ENCODE data around the gene DOCK4.
"Not testable (repeated sequence)": the region's sequence is repeated elsewhere in the genome, so short reads cannot be mapped to it uniquely, and the experiment has no call there.

The DOCK4 gene

GRCh38 chr7:111937163-111937562 lies 269.0 kb downstream of the DOCK4 start:
- no peak for DNase-seq

GRCh38 chr7:111933609-111934008 lies 272.6 kb downstream of the DOCK4 start:
- no peak for DNase-seq

DNA sequence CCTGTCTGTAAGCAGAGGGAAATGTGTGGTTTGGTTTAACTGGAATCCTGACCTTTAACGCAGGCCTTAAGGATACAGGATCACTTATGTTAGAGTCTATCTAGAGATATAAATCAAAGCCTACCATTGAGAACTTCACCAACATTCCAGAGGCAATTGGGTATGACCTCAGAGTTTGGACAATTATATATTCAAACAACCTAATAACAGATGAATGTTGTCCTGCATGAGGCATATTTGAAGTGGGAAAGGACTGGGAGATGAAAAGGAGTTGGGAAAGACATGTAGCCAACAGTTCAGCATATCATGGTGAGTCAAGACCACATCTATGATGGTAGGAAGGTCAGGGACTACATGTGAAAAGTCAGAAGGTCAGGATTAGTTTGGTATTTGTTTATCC lies 274.2 kb downstream of the DOCK4 start:
- no peak for DNase-seq

- DNase-seq = no peak
Observed at GRCh38 chr7:111931016-111931517, 275.1 kb downstream of the DOCK4 start.

- no peak for DNase-seq
Observed at GRCh38 chr7:111929264-111929663, 276.9 kb downstream of the DOCK4 start.

GRCh38 chr7:111927353-111928019 lies 278.7 kb downstream of the DOCK4 start:
- DNase-seq = no peak

GRCh38 chr7:111920329-111920728 lies 285.9 kb downstream of the DOCK4 start:
- no peak for DNase-seq

GRCh38 chr7:111919631-111920179 lies 286.5 kb downstream of the DOCK4 start:
- DNase-seq = no peak

GRCh38 chr7:111919164-111919563 lies 287.0 kb downstream of the DOCK4 start:
- no peak for DNase-seq

DNA sequence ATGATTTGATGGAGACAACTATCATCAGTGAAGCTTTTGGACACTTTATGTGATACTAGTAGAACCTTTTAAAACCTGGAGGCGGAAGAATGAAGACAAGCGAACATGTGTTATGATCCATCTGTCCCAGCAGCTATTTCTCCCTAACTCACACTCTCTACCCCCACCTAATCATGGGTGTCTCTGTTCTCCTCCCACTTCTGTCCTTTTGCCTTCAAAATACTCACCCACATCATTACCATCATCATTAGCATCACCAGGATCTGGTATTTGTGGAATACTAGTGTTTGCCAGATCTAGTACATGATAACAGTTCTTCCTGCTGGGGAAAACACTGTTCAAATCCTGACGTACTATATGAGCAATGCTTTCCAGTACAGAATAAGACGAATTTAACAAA lies 287.7 kb downstream of the DOCK4 start:
- no peak for DNase-seq

- DNase-seq = not testable (repeated sequence)
Observed at GRCh38 chr7:111917404-111917803, 288.8 kb downstream of the DOCK4 start.

GRCh38 chr7:111914291-111914690 lies 291.9 kb downstream of the DOCK4 start:
- no peak for DNase-seq

GRCh38 chr7:111911166-111911961 lies 294.8 kb downstream of the DOCK4 start:
- DNase-seq = no peak

DNA sequence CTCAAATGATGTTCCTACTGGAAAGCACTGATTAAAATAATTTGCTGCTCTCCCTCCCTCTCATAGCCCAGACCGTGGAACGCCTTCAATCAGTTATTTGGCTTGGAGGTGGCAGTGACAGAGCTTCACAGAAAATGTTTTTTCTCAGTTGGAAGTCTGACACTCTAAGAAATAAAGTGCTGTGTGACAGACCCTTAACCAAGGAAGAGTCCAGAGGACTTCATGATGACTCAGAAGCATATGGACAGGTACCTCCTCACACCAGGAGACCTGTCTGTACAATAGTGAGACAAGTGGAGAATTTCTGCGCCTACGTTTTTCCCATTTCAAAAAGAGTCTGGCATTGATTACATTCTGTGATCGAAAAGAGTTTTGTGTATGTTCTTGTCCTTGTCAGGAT lies 295.5 kb downstream of the DOCK4 start:
- DNase-seq = no peak

- DNase-seq = not testable (repeated sequence)
Observed at GRCh38 chr7:111908673-111909072, 297.5 kb downstream of the DOCK4 start.

DNA sequence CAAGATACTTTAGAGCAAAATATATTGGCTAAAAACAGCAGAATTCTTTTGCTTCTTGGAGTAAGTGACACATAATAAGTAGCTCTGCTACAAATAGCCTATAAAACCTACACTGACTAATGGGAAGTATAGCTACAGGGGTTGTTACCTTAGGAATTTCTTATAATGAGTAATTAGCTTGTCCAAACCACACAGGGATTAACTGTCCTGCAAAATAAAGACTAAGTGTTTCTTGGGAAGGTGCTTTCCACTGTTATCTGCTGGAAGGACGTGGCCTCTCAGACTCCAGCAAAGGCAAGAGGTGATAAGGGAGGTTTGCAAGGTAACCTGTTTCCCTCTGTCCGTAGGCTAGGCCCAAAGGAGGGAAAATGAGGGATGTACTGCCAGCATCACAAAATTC lies 302.4 kb downstream of the DOCK4 start:
- DNase-seq = no peak

DNA sequence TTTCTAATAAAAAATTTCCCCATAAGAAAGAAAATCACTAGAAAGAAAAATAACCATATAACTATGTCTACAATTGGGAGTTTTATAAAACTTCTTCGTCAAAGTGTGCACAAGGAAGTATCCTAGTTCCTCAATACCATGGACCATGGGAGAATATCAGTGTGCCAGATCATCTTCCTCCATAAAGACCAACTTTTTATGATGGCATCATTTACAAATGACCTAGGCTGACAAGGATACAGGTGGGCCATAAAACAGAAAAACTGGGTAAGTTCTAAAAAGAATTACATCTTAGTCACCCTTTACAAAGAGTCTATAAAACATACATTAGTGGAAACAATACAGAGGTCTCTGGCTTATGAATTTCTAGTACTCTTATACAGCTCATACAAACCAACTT lies 303.2 kb downstream of the DOCK4 start:
- DNase-seq = no peak

GRCh38 chr7:111900283-111900682 lies 305.9 kb downstream of the DOCK4 start:
- DNase-seq = no peak

DNA sequence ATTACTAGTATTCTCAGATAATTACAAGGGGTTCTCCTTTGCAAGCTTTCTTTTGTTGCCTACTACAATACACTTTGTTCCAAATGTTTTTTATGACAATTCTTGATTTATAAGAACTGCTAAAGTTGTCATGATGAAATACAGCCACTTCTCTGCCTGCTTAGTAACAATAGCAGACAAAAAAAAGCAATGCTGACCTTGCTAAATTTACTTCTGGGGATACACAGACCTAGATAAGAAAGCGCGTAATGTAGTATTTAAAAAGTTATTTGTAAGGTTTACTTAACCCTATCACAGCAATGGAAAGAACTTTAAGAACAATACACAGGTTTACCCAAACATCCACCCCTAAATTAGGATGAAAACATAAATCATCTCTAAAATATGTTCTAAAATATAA lies 311.1 kb downstream of the DOCK4 start:
- DNase-seq = no peak

DNA sequence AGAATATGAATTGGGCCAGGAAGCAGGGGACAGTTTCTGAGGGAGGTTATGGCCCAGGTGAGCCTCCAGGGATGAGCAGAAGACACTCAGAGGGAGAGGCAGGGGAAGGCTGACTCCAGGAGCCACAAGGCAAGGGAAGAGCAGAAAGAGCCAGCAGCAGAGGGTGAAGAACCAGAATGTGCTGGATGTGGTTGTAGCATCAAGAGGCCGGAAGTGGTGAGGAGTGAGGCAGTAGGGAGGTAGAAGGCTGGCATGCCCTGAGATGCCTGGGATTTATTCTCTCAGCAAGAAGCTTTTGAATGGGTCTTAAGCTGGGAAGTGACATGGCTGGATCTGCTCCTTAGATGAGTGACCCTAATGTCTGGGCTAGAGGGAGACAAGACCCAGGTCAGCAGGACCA lies 311.7 kb downstream of the DOCK4 start:
- no peak for DNase-seq

DNA sequence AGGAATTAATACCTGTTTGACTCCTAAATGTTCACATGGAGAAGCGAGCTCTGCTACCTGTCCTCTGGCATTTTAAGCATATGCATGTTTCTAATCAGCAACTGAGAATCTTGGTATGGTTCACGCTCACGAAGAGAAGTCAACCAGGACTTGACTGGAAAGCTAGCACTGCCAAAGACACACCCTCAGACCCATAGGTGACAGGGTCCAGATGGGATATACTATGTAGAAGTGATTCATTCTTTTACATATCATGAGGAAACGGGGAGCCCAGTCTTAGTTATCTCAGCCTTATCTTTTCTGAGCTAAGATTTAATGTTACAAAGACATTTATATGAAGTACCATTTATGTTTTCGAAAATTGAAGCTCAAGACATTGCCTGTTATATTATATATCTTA lies 313.0 kb downstream of the DOCK4 start:
- DNase-seq = no peak

- no peak for DNase-seq
Observed at GRCh38 chr7:111892588-111892987, 313.6 kb downstream of the DOCK4 start.

- DNase-seq = no peak
Observed at GRCh38 chr7:111887734-111888133, 318.5 kb downstream of the DOCK4 start.

DNA sequence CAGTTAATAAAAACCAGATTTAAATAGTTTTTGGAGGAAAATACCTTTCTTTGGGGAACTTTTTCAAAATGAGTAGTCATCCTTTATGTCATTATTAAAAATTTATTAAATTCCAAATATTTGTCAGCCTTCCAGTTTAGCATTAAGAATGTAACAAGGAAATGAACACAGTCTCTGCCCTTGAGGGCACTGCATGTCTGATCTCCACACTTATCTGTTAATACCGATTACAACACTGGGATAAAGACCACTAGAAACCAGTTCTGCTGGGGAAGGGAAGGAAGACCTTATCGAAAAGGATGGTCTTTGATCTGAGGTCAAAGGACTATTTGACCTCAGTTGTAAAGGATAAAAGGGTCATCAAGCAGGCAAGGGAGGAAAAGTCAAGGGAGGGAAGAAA lies 320.0 kb downstream of the DOCK4 start:
- DNase-seq = no peak
